Astrocyte (in vitro differentiated cells and primary cell): Measurements from ENCODE around the gene WDR4.

Experiments used
- CTCF ChIP-seq: IDR thresholded peaks from 2 replicates; pipeline ENCODE4 v1.5.1; 2011; ENCODE audit warnings: low read depth, mild to moderate bottlenecking, inconsistent platforms, low read length, moderate library complexity; ENCODE audit not compliant: insufficient read depth
- EZH2 ChIP-seq: IDR thresholded peaks from 2 replicates; pipeline ENCODE4 v1.6.1; 2012; ENCODE audit warnings: mild to moderate bottlenecking, low read length, inconsistent platforms; ENCODE audit not compliant: insufficient read depth

- no peak for TF ChIP-seq CTCF
- TF ChIP-seq EZH2: no peak
These were observed 20.1 kb downstream of the WDR4 start for GRCh38 chr21:42858957-42859890.
